ENCODE measurements around the gene DMKN.
A peak's percentile ranks its signal among the peaks of the same experiment; 100 is the strongest.

DMKN gene

DNA sequence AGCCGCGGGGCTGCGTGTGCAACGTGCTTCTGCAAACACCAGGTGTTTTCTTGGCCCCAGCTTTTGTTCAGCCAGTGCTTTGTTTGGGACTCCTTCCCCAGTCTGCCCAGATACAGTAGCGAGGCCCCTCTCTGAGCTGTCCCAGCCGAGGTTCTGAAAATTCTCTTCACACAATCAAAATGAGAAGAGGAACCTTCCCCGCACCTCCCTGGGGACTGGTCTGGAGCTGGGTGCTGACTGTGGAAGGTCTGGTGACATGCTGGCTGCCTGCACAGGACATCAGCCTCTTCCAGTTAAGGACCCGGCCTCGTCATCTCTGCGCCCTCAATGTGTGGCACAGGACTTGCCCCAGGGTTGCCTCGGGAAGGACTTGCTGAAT, 45.8 kb upstream of the DMKN start:
- TF ChIP-seq, protein P1, sequence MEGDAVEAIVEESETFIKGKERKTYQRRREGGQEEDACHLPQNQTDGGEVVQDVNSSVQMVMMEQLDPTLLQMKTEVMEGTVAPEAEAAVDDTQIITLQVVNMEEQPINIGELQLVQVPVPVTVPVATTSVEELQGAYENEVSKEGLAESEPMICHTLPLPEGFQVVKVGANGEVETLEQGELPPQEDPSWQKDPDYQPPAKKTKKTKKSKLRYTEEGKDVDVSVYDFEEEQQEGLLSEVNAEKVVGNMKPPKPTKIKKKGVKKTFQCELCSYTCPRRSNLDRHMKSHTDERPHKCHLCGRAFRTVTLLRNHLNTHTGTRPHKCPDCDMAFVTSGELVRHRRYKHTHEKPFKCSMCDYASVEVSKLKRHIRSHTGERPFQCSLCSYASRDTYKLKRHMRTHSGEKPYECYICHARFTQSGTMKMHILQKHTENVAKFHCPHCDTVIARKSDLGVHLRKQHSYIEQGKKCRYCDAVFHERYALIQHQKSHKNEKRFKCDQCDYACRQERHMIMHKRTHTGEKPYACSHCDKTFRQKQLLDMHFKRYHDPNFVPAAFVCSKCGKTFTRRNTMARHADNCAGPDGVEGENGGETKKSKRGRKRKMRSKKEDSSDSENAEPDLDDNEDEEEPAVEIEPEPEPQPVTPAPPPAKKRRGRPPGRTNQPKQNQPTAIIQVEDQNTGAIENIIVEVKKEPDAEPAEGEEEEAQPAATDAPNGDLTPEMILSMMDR (IDR thresholded peaks at IDR 0.05; ENCODE audit: extremely low read depth, missing control alignments), result no peak
- peak; percentile 81 for DNase-seq (ENCODE audit: low spot score)

DNA sequence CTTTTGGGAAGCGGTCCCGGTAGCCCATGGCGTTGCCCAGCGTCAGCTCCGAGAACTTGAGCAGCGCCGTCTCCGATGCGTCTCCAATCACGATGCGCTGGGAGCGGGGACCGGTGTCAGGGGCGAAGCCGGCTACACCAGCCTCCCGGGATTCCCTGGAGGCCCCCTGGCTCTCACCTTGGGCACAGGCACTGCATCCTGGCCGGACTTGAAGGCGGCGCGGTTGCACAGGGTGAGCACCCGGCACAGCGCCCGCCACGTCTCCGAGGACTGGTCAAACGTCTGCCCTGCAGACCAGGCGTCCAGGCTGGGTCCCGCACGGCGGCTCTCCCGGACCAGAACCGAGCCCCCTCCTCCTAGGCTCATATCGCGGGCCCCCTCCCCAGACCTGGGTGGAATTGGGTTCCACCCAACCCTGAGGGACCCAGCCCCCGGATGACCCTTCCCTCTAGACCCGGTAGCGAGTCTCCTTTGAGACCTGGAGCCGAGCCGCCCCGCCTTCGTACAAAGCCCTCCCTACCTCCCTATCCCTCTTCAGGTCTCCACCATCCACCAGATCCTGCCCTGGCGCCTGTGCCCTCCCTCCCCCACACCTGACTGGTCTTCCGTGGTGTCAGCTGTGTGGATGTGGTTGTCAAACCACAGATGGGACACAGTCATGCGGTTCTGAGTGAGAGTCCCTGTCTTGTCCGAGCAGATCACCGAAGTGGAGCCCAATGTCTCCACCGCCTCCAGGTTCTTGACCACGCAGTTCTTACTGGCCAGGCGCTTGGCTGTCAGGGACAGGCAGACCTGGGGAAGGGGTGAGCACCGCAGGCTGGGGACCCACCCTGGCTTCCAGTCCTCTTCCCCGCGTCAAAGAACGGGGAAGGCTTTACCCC, 45.2 kb upstream of the DMKN start:
- no peak for DNase-seq (ENCODE audit: low spot score)
- TF ChIP-seq, protein P1 (IDR thresholded peaks at IDR 0.05; ENCODE audit: extremely low read depth, missing control alignments), result no peak

DNA sequence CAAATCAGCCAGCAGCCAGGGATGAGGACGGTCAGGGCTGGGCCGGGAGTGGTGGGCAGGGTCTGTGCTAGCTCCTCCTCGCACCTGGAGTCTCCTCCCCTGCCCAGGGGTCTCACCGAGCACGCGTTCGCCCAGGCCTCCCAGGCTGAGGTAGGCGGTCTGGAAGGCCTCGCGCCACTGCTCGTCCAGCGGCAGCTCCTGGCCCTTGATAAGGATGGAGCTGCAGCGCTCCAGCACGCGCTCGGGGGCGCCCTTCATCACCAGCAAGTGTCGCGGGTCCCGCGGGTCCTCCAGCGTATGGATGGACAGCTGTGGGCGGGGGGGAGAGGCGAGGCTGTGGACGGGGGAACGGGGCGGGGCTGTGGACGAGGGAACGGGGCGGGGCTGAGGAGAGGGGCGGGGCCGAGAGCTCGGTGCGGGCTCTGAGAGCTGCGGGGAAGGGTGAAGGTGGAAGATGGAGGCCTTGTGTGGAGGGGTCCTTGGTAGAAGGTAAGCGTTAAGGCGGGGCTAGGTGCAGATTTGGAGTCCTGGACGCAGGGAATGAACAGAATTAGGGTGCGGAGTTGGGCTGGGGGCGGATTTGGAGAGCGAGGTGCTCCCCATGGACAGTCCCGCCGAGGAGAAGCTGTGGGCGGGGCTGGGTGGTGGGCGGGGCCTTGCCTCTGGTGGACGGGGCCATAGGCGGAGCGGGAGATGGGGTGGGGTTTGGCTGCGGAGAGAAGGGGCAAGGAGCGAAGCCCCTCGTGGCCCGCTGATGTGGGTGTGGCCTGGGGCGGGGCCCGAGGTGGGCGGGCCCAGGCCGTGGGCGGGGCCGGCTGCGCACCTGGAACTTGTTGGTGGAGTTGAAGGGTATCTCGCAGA, 44.3 kb upstream of the DMKN start:
- peak; percentile 72 for DNase-seq (ENCODE audit: low spot score)
- TF ChIP-seq, protein P1 (IDR thresholded peaks at IDR 0.05; ENCODE audit: extremely low read depth, missing control alignments), result no peak

DNA sequence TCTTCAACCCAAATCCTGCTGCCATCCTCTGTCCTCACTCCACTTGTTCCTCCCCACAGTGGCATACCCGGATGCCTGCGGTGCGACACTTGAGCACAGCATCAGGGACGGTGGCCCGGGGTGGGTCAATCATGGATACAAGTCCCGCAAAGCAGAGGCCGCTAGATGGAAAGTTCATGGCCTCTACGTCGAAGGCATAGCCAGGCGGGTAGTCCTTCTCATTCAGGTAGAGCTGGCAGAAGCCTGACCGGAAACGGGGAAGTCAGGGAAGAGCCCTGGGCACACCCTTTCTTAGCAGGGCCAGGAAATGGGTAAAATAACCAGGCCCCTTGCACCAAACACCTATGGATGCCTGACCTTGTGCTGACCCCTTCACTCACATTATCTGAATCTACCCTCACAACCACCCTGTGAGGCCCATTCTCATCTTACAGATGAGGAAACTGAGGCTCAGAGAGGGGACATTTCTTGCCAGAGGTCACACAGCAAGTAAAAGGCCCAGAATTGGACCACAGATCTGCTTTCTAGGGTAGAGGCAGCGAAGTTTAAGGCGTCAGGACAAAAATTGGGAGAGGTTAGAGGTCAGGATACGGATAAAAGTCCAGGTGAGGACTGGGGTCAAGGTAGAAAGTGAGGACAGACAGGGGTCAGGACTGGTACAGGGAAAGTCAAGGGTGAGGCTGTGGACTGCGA, 43.5 kb upstream of the DMKN start:
- TF ChIP-seq, protein P1 (IDR thresholded peaks at IDR 0.05; ENCODE audit: extremely low read depth, missing control alignments), result no peak
- DNase-seq (ENCODE audit: low spot score), result no peak

DNA sequence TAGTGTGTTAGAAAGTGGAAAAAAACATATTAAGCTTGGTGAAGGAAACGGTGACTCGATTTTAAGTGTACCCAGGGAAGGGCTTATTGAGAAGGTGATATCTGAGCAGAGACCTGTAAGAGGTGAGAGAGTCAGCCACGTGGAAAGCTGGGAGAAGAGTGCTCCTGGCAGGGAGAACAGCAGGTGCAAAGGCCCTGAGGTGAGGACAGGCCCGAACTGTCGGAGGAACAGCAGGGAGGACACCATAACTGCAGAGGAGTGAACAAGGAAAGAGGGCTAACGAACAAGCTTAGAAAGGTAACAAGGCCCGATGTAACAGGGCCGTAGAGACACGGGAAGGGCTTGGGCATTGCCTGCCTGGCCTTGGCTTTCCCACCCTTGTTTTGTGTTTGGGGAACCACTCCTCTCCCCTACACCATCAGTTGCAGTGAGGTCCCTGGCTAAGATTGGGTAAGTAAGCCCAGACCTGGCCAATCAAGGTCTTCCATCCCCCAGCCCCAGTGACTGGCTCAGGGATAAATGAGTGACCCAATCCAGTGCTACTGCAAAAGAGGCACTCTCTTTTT, 42.7 kb upstream of the DMKN start:
- TF ChIP-seq, protein P1 (IDR thresholded peaks at IDR 0.05; ENCODE audit: extremely low read depth, missing control alignments), result no peak
- DNase-seq (ENCODE audit: low spot score), result no peak

DNA sequence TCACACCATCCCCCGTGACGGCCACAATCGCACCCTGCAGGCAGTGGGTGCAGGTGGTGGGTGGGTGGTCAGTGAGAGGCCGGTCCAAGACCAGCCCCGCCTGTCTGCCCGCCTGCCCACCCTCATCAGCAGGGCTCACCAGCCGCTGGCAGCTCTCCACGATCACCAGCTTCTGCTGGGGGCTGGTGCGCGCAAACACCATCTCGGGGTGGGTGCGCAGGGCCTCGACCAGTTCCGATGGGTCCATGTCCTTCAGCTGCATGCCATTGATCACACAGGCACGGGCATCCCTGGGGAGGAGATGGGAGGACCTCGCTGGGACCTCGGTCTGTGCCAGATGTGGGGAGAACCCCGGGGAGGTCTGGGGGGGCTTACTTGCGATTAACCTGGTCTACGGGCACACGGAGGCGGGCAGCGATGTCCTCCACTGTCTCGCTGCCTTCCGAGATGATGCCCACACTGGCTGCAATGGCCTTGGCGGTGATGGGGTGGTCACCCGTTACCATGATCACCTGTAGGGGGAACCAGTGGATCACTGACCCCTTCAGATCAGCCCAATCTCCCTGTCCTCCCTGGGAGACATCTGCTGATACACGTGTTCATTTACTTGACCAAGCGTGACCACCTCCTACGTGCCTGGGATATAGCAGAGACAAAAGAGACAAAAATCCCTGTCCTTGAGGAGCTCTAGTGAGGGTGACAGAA, 42.0 kb upstream of the DMKN start:
- DNase-seq (ENCODE audit: low spot score), result peak; percentile 64
- TF ChIP-seq, protein P1 (IDR thresholded peaks at IDR 0.05; ENCODE audit: extremely low read depth, missing control alignments), result no peak

Data from GM20000 (cell line).